Sigmoid colon (tissue), 7 donors: ENCODE results near the gene STARD9. TPM values are rescaled to one million over a fixed set of nuclear protein-coding genes. Genes with fewer than 3 reads are reported as not detected.

ENCODE experiments used
- DNase-seq: peaks from one replicate; pipeline ENCODE4 v3.0.0-alpha.2; 2019
- H3K27ac ChIP-seq, 4 donors: fragments of 200-600 bp; sonication (generic); one replicate each; pipeline ENCODE4 v1.5.1; 2016 to 2019; ENCODE audit warnings: mild to moderate bottlenecking in 1 of 4
- H3K27me3 ChIP-seq, 3 donors: fragments of 200-600 bp; sonication (generic); one replicate each; pipeline ENCODE4 v1.5.1; 2019; ENCODE audit warnings: mild to moderate bottlenecking in 1 of 3
- H3K36me3 ChIP-seq, 4 donors: fragments of 200-600 bp; sonication (generic); one replicate each; pipeline ENCODE4 v1.5.1; 2016 to 2019
- H3K4me1 ChIP-seq, 4 donors: fragments of 200-600 bp; sonication (generic); one replicate each; pipeline ENCODE4 v1.5.1; 2017 to 2019
- H3K4me3 ChIP-seq, 4 donors: fragments of 200-600 bp; sonication (generic); one replicate each; pipeline ENCODE4 v1.5.1; 2017 to 2019; ENCODE audit warnings: mild to moderate bottlenecking in 2 of 4, moderate library complexity in 1 of 4
- H3K9me3 ChIP-seq, 4 donors: fragments of 200-600 bp in 3 of 4; sonication (generic) in 3 of 4; one replicate each; pipeline versions ENCODE4 v1.5.1 to v1.6.1; 2013 to 2019
- CTCF ChIP-seq, 4 experiments: fragments of 450-650 bp in 3 of 4; fragments of 200-600 bp in 1 of 4; IDR thresholded peaks; one replicate each; pipeline ENCODE4 v1.5.1; 2016 to 2019; ENCODE audit warnings: antibody characterized with exemption in 4 of 4, mild to moderate bottlenecking in 3 of 4, moderate library complexity in 2 of 4
- EP300 ChIP-seq, 4 donors: sonication (generic); formaldehyde crosslinking; IDR thresholded peaks; one replicate each; pipeline ENCODE4 v1.6.1; 2017; ENCODE audit warnings: antibody characterized with exemption in 4 of 4
- POLR2A ChIP-seq, 2 donors: fragments of 450-650 bp; IDR thresholded peaks; one replicate each; pipeline ENCODE4 v1.6.1; 2016; ENCODE audit warnings: antibody characterized with exemption in 2 of 2, mild to moderate bottlenecking in 2 of 2, moderate library complexity in 2 of 2
- POLR2AphosphoS5 ChIP-seq, 4 donors: sonication (generic); formaldehyde crosslinking; IDR thresholded peaks; one replicate each; pipeline ENCODE4 v1.6.1; 2017; ENCODE audit warnings: antibody characterized with exemption in 4 of 4
- WGBS, 2 donors: extraction: QIAGEN DNeasy Blood & Tissue Kit; methylation state at CpG; one replicate each; pipeline ENCODE4 v1.1.7; 2013; 5-methylcytosine and 5-hydroxymethylcytosine counted together
- intact Hi-C: fragments of 100-400 bp; cut with DNase I; formaldehyde crosslinking; loops from one replicate; pipeline ENCODE4 v1.15.1; 2023
- polyA plus RNA-seq, 3 donors: library from polyadenylated mRNA; stranded (reverse); fragments of 200-250 nt; gene quantifications; one replicate each; pipeline ENCODE4 v1.2.3, GENCODE V29; 2013
- total RNA-seq, 4 donors: library from RNA; depleted of rRNA; stranded (reverse); fragments of >200 nt; gene quantifications; one replicate each; pipeline ENCODE4 v1.1.0, GENCODE V29; 2016
- donor health status: healthy with polysubstance abuse.
- donor health status: Bipolar disorder and iron deficiency.
- donor health status: healthy.

The STARD9 gene
- total and polyA plus RNA-seq, 7 donors = 0.60 to 125 (median 36.4) TPM

GRCh38 chr15:42710662-42711061 is 135.3 kb downstream of the STARD9 start:
- DNase-seq = peak; percentile 14
- Histone ChIP-seq H3K27ac (no peak overlapping the region), H3K9me3 (no peaks in the 10 kb centered on the region), H3K36me3 (peaks cover 0 to 15% (median 2%) of the 10 kb centered on the region in 4 donors), H3K27me3 (no peaks in the 10 kb centered on the region), H3K4me3 (no peak overlapping the region), H3K4me1 (peaks cover 0 to 19% (median 15%) of the 10 kb centered on the region in 4 donors)
- TF ChIP-seq POLR2A (IDR thresholded peaks at IDR 0.05) (no peak), POLR2AphosphoS5 (IDR thresholded peaks at IDR 0.05) (no peak), EP300 (IDR thresholded peaks at IDR 0.05) (no peak), CTCF (IDR thresholded peaks at IDR 0.05) (no peak)
- intact Hi-C loops = no loop called here
- 84 to 93% methylated on average over 2 of the region's 2 CpGs for WGBS, 2 donors

GRCh38 chr15:42711746-42712145 is 136.3 kb downstream of the STARD9 start:
- Histone ChIP-seq H3K27me3 (no peaks in the 10 kb centered on the region), H3K4me3 (no peak overlapping the region), H3K9me3 (no peaks in the 10 kb centered on the region), H3K4me1 (peaks cover 0 to 15% (median 11%) of the 10 kb centered on the region in 4 donors), H3K27ac (no peak overlapping the region), H3K36me3 (peaks cover 0 to 18% (median 5%) of the 10 kb centered on the region in 4 donors)
- 93 to 97% methylated on average over 3 of the region's 3 CpGs for WGBS, 2 donors
- DNase-seq = no peak
- intact Hi-C loops = no loop called here
- TF ChIP-seq EP300 (IDR thresholded peaks at IDR 0.05) = no peak
- TF ChIP-seq POLR2A (IDR thresholded peaks at IDR 0.05) = no peak
- TF ChIP-seq POLR2AphosphoS5 (IDR thresholded peaks at IDR 0.05) = no peak
- TF ChIP-seq CTCF (IDR thresholded peaks at IDR 0.05) = no peak

GRCh38 chr15:42712584-42712983 is 137.2 kb downstream of the STARD9 start:
- intact Hi-C loops = no loop called here
- TF ChIP-seq EP300 (IDR thresholded peaks at IDR 0.05) = no peak
- TF ChIP-seq POLR2AphosphoS5 (IDR thresholded peaks at IDR 0.05) = no peak
- TF ChIP-seq POLR2A (IDR thresholded peaks at IDR 0.05) = no peak
- no peak for TF ChIP-seq CTCF (IDR thresholded peaks at IDR 0.05)
- peak; percentile 21 for DNase-seq
- H3K27me3 ChIP-seq = no peaks in the 10 kb centered on the region
- H3K9me3 ChIP-seq = no peaks in the 10 kb centered on the region
- H3K36me3 ChIP-seq = peaks cover 4 to 27% (median 13%) of the 10 kb centered on the region in 4 donors
- peaks cover 0 to 8% (median 3%) of the 10 kb centered on the region in 4 donors for H3K4me1 ChIP-seq
- WGBS, 2 donors = 96 to 97% methylated on average over 4 of the region's 4 CpGs
- H3K27ac ChIP-seq = no peak overlapping the region
- no peak overlapping the region for H3K4me3 ChIP-seq

GRCh38 chr15:42716125-42716524 is 140.7 kb downstream of the STARD9 start:
- peaks cover 36 to 55% (median 42%) of the 10 kb centered on the region in 4 donors for H3K36me3 ChIP-seq
- intact Hi-C loops = no loop called here
- H3K9me3 ChIP-seq = no peaks in the 10 kb centered on the region
- no peak for DNase-seq
- no peaks in the 10 kb centered on the region for H3K27me3 ChIP-seq
- H3K4me3 ChIP-seq = no peak overlapping the region
- 90 to 96% methylated on average over 5 of the region's 5 CpGs for WGBS, 2 donors
- no peaks in the 10 kb centered on the region for H3K4me1 ChIP-seq
- no peak for TF ChIP-seq POLR2AphosphoS5 (IDR thresholded peaks at IDR 0.05)
- TF ChIP-seq CTCF (IDR thresholded peaks at IDR 0.05) = no peak
- TF ChIP-seq EP300 (IDR thresholded peaks at IDR 0.05) = no peak
- no peak for TF ChIP-seq POLR2A (IDR thresholded peaks at IDR 0.05)
- no peak overlapping the region for H3K27ac ChIP-seq

GRCh38 chr15:42716626-42717025 is 141.2 kb downstream of the STARD9 start:
- WGBS, 2 donors = 96 to 97% methylated on average over 2 of the region's 2 CpGs
- Histone ChIP-seq H3K36me3 (peaks cover 36 to 54% (median 43%) of the 10 kb centered on the region in 4 donors), H3K9me3 (no peaks in the 10 kb centered on the region), H3K27me3 (no peaks in the 10 kb centered on the region), H3K4me3 (no peak overlapping the region), H3K27ac (no peak overlapping the region), H3K4me1 (no peaks in the 10 kb centered on the region)
- TF ChIP-seq POLR2A (IDR thresholded peaks at IDR 0.05) (no peak), CTCF (IDR thresholded peaks at IDR 0.05) (no peak), EP300 (IDR thresholded peaks at IDR 0.05) (no peak), POLR2AphosphoS5 (IDR thresholded peaks at IDR 0.05) (no peak)
- intact Hi-C loops = no loop called here
- DNase-seq = no peak
